ENCODE measurements around the gene INPP5F. TPM values are rescaled to one million over a fixed set of nuclear protein-coding genes. Genes with fewer than 3 reads are reported as not detected.
A peak's percentile ranks its signal among the peaks of the same experiment; 100 is the strongest.

INPP5F gene
- total and polyA plus RNA-seq, 10 of the 15 experiments (the other 5 are each of a cell fraction or from before 2014, with no cell fraction given): 6.0 to 49.3 (median 34.3) TPM

GRCh38 chr10:119705434-119705831 lies 20.4 kb upstream of the INPP5F start (continued):
- no peak for TF ChIP-seq NR2C2 (IDR thresholded peaks at IDR 0.05; ENCODE audit: borderline replicate concordance, control insufficient read depth, insufficient read length, low read depth)
- no peak for TF ChIP-seq BCLAF1 (IDR thresholded peaks at IDR 0.05)
- no peak for TF ChIP-seq SUZ12 (IDR thresholded peaks at IDR 0.05; ENCODE audit: unreplicated experiment)
- TF ChIP-seq BRCA1 (IDR thresholded peaks at IDR 0.05; ENCODE audit: low read depth, low read length): no peak
- TF ChIP-seq ZNF24 (IDR thresholded peaks at IDR 0.05): peak; percentile 87
- no peak for TF ChIP-seq USF2 (IDR thresholded peaks at IDR 0.05; ENCODE audit: borderline replicate concordance, low read depth, low read length)
- TF ChIP-seq ZNF687 (IDR thresholded peaks at IDR 0.05): peak; percentile 47; the same call in 1 of the 2 replicates
- peak; percentile 99 for TF ChIP-seq FOXM1 (IDR thresholded peaks at IDR 0.05; ENCODE audit: low read depth, low read length)
- TF ChIP-seq RFX5 (IDR thresholded peaks at IDR 0.05; ENCODE audit: low read depth, low read length): no peak
- peak in 1 of 2 experiments; percentile 92; a peak in 2 of 4 replicates for TF ChIP-seq CEBPB (IDR thresholded peaks at IDR 0.05; ENCODE audit: borderline replicate concordance in 1 of 2, low read depth in 2 of 2, low read length in 2 of 2)
- peak; percentile 99 for TF ChIP-seq ATF2 (IDR thresholded peaks at IDR 0.05; ENCODE audit: low read length)
- TF ChIP-seq NKRF (conservative IDR thresholded peaks at IDR 0.05): no peak; the same call in 1 of the 2 replicates
- no peak for TF ChIP-seq POLR2AphosphoS2 (IDR thresholded peaks at IDR 0.05; ENCODE audit: low read depth, low read length)
- no peak; the same call in 2 of the 3 replicates for TF ChIP-seq POU2F2 (IDR thresholded peaks at IDR 0.05; ENCODE audit: borderline replicate concordance, low read depth, low read length)
- peak; percentile 77 for TF ChIP-seq RELA (IDR thresholded peaks at IDR 0.05; ENCODE audit: borderline replicate concordance, partially characterized antibody)
- TF ChIP-seq RCOR1 (conservative IDR thresholded peaks at IDR 0.05; ENCODE audit: low read depth, low read length): no peak
